Astrocyte of the cerebellum (primary cell): Measurements from ENCODE around the gene ZIM2.

ENCODE experiments used
- DNase-seq: peaks from one replicate; pipeline ENCODE4 v3.0.0-alpha.2; 2011; ENCODE audit warnings: low read depth
- H3K4me3 ChIP-seq: 2 replicates; pipeline ENCODE4 v1.5.1; 2011; ENCODE audit warnings: mild to moderate bottlenecking, low read depth, low read length, moderate library complexity
- CTCF ChIP-seq: IDR thresholded peaks from 2 replicates; pipeline ENCODE4 v1.5.1; 2012; ENCODE audit warnings: low read length, low read depth, moderate library complexity, mild to moderate bottlenecking; ENCODE audit errors: missing control alignments
- in situ Hi-C: cut with HindIII; loops from 2 replicates; pipeline ENCODE4 v1.10.0; 2017; ENCODE audit warnings: low sequenced_read_pairs

The ZIM2 gene

GRCh38 chr19:56835401-56835800 is 5.1 kb downstream of the ZIM2 start:
- in situ Hi-C loops = no loop called here
- TF ChIP-seq CTCF = no peak
- no peak for DNase-seq
- no peak overlapping the region for H3K4me3 ChIP-seq

DNA sequence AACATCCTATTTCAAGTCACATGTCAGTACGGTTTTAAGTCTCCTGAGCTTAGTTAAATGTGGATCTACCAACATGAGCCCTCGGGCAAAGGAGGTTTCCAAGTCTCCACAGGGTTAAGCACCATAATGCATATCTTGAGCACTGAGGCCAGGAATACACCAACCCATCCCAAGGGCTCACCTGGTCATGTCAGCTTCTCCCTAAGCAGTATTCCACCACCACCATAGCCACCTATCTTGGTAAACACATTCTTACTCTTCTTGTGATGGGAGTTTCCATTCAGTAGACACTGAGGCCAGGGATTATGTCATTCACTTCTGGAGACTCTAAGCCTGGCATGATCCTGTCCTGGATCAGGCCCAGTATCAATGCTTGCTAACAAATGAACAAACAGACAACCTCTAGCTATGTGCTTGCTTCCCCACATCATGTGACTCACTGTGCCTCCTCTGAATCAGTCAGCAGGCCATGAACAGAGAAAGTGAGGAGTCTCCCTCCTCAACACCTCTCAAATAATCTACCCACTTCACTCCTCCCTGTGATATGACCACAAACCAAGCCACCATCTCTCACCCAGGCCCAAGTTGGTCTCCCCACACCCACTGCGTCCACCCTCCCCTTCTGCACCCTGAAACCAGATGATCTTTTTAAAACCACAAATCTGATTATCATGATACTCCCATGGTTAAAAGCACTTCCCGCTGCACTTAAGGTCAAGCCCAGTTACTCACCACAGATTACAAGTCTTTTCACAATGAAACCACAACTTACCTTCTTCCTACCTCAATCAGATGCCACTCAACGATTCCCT is 5.8 kb downstream of the ZIM2 start:
- no peak for DNase-seq
- in situ Hi-C loops = no loop called here
- H3K4me3 ChIP-seq = no peak overlapping the region
- no peak for TF ChIP-seq CTCF

DNA sequence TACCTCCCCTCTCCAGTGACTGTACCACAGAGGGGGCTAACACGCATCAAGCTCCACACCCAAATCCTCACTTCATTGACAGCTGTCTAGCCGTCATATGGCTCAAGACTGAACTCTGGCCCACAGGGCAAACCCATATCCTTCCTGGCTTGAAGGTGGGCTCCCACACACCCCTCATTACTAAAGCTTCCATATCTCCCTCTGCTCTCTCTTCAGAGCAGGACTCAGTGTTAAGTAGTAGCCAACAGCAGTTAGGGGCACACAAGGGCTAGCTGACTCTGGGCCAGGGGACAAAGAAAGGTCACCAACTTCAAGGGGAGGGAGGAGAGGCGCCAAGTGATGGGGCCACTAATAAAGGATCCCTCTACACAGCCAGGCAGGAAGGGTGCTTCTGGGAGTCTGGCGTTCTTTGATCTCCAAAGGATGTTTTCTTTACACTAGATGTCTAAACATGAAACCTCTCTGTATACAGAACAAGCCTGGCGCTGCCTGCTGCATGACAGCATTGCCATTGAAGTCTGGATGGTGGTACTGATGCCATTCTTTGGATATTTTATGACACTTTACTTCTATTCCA is 8.1 kb downstream of the ZIM2 start:
- DNase-seq = no peak
- in situ Hi-C loops = no loop called here
- no peak overlapping the region for H3K4me3 ChIP-seq
- TF ChIP-seq CTCF = no peak

GRCh38 chr19:56831255-56831654 is 9.3 kb downstream of the ZIM2 start:
- in situ Hi-C loops = no loop called here
- no peak overlapping the region for H3K4me3 ChIP-seq
- no peak for TF ChIP-seq CTCF
- no peak for DNase-seq

- in situ Hi-C loops = no loop called here
- H3K4me3 ChIP-seq = no peak overlapping the region
- DNase-seq = no peak
- TF ChIP-seq CTCF = no peak
Measured at GRCh38 chr19:56829596-56829995, 10.9 kb downstream of the ZIM2 start.

GRCh38 chr19:56827708-56828107 is 12.8 kb downstream of the ZIM2 start:
- TF ChIP-seq CTCF = no peak
- H3K4me3 ChIP-seq = no peak overlapping the region
- in situ Hi-C loops = no loop called here
- DNase-seq = no peak
